HCT116 (cell line): ENCODE measurements around the gene FOXK1.

Experiments
- CEBPB ChIP-seq: IDR thresholded peaks from 2 replicates; pipeline ENCODE4 v1.6.1; 2012; ENCODE audit warnings: low read depth
- CTCF ChIP-seq, 3 experiments: fragments of 200-600 bp in 1 of 3; sonication (generic) in 1 of 3; IDR thresholded peaks in 2 of 3; conservative IDR thresholded peaks in 1 of 3; 2 replicates each; pipeline ENCODE4 v1.5.1; 2012 to 2017; ENCODE audit warnings: low read depth in 2 of 3, low read length in 2 of 3, antibody characterized with exemption in 1 of 3, borderline replicate concordance in 1 of 3, control low read depth in 1 of 3, mild to moderate bottlenecking in 1 of 3, mixed read lengths in 1 of 3, mixed run types in 1 of 3, moderate library complexity in 1 of 3; ENCODE audit not compliant: insufficient read depth in 1 of 3
- EGR1 ChIP-seq: IDR thresholded peaks from 2 replicates; pipeline ENCODE4 v1.6.1; 2012; ENCODE audit warnings: low read depth
- EZH2 ChIP-seq: fragments of 200-600 bp; sonication (generic); IDR thresholded peaks from 2 replicates; pipeline ENCODE4 v1.6.1; 2017; ENCODE audit warnings: antibody characterized with exemption, mixed run types
- EZH2phosphoT487 ChIP-seq: fragments of 200-600 bp; IDR thresholded peaks from 2 replicates; pipeline ENCODE4 v1.6.1; 2018; ENCODE audit warnings: antibody characterized with exemption, borderline replicate concordance
- POLR2A ChIP-seq: IDR thresholded peaks from 2 replicates; pipeline ENCODE4 v1.7.0; 2011; ENCODE audit warnings: borderline replicate concordance; ENCODE audit not compliant: insufficient read depth, insufficient read length; ENCODE audit errors: extremely low read depth
- POLR2AphosphoS5 ChIP-seq: IDR thresholded peaks from 2 replicates; pipeline ENCODE4 v1.6.1; 2011; ENCODE audit warnings: mild to moderate bottlenecking, low read depth, low read length, moderate library complexity
- SIN3A ChIP-seq: IDR thresholded peaks from 2 replicates; pipeline ENCODE4 v1.6.1; 2012; ENCODE audit warnings: low read depth
- SRF ChIP-seq: IDR thresholded peaks from 2 replicates; pipeline ENCODE4 v1.6.1; 2012; ENCODE audit warnings: low read depth
- ZBTB33 ChIP-seq: IDR thresholded peaks from 2 replicates; pipeline ENCODE4 v1.6.1; 2011; ENCODE audit warnings: mild to moderate bottlenecking, low read length, moderate library complexity; ENCODE audit not compliant: insufficient replicate concordance; ENCODE audit errors: extremely low read depth
- TF ChIP-seq, protein P1 (sequence below): IDR thresholded peaks from 2 replicates; pipeline ENCODE4 v1.6.1; 2012

DNA sequence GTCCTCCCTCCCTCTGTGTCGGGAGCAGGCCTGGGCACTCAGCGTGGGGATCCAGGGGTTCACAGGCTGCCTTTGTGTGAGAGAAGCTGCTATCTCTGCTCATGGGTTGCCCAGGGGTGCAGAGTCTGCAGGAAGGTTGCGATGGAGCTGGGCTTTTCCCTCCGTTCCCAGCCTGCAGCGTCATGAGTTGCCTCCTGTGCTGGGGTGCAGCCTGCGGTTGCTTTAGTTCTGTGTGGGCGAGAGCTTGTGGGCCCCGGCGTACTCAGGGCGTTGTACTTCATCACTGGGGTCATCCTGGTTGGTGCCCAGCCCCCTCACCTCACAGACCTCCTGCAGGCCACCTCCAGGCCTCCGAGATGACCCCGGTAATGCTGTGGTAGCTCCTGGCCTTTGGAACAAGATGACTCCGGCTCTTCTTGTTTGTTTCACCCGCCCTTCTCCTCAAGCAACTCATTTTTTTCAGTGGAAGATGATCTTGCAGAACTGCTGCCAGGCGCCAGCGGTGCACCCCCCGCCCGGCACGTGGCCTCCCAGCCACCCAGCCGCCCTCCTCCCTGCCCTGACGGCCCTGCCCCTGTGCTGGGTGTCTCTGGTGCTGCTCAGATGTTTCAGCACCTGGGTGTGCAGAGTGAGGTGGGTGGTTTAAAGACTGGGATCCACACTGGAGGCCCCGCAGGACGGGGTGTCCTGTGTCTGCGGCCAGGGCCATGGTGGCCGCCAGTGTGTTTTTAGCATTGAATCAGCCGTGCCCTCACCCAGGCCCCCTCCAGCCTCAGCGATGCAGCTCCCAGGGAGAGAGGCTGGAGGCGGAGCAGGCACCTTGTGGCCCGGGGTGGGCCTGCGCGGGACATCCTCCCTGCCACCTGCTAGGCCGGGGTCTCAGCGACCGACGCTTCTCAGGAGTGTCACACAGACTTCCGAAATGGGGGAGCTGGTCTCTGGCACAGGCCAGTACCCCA lies 100.5 kb downstream of the FOXK1 start:
- TF ChIP-seq EGR1 (no peak), CTCF (IDR thresholded peaks at IDR 0.05 in 2 of 3, conservative IDR thresholded peaks at IDR 0.05 in 1 of 3; ENCODE audit: borderline replicate concordance in 1 of 3, insufficient read depth in 1 of 3, low read depth in 2 of 3, low read length in 2 of 3) (no peak), SRF (no peak), POLR2A (no peak), SIN3A (no peak), EZH2phosphoT487 (no peak), EZH2 (no peak), CEBPB (no peak), POLR2AphosphoS5 (no peak), ZBTB33 (no peak)
- TF ChIP-seq, protein P1, sequence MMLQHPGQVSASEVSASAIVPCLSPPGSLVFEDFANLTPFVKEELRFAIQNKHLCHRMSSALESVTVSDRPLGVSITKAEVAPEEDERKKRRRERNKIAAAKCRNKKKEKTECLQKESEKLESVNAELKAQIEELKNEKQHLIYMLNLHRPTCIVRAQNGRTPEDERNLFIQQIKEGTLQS: no peak
